ENCODE data around the gene OIP5. TPM values are rescaled to one million over a fixed set of nuclear protein-coding genes. Genes with fewer than 3 reads are reported as not detected.

Gene OIP5
- total RNA-seq, 1 experiment from 2014 or later: 13.1 TPM

- Histone ChIP-seq H3K36me3 (ENCODE audit: insufficient read depth, low read length) (peaks cover 48% of the 10 kb centered on the region), H3K4me1 (ENCODE audit: low read length) (peaks cover 34% of the 10 kb centered on the region), H3K27me3 (ENCODE audit: low read length) (no peaks in the 10 kb centered on the region), H3K9me3 (ENCODE audit: low read length) (no peaks in the 10 kb centered on the region), H2AFZ (ENCODE audit: low read length) (no peak overlapping the region), H3K9ac (ENCODE audit: low read length) (no peak overlapping the region), H4K20me1 (ENCODE audit: insufficient read depth, low read depth, low read length) (peaks cover 7% of the 10 kb centered on the region), H3K27ac (ENCODE audit: low read length) (0 out of 2 replicates have a peak overlapping the region, but pooled peaks have one; percentile 40), H3K4me2 (ENCODE audit: low read depth, low read length, poor library complexity, severe bottlenecking) (no peak overlapping the region), H3K4me3 (ENCODE audit: low read length) (no peak overlapping the region), H3K9me2 (replicated peaks; ENCODE audit: insufficient read depth, low read length) (no peaks in the 10 kb centered on the region), H3K79me2 (ENCODE audit: low read length) (peaks cover 60% of the 10 kb centered on the region)
- peak; percentile 75 for DNase-seq
These were observed 41.2 kb downstream of the OIP5 start for GRCh38 chr15:41291065-41291631.

GRCh38 chr15:41289953-41290352 is 42.4 kb downstream of the OIP5 start:
- Histone ChIP-seq H4K20me1 (ENCODE audit: insufficient read depth, low read depth, low read length) (no peaks in the 10 kb centered on the region; the same call in 1 of the 2 replicates), H3K36me3 (ENCODE audit: insufficient read depth, low read length) (peaks cover 48% of the 10 kb centered on the region), H2AFZ (ENCODE audit: low read length) (no peak overlapping the region), H3K9me2 (replicated peaks; ENCODE audit: insufficient read depth, low read length) (no peaks in the 10 kb centered on the region), H3K4me3 (ENCODE audit: low read length) (no peak overlapping the region), H3K4me2 (ENCODE audit: low read depth, low read length, poor library complexity, severe bottlenecking) (no peak overlapping the region), H3K27ac (ENCODE audit: low read length) (no peak overlapping the region), H3K27me3 (ENCODE audit: low read length) (no peaks in the 10 kb centered on the region), H3K9ac (ENCODE audit: low read length) (no peak overlapping the region), H3K4me1 (ENCODE audit: low read length) (peaks cover 44% of the 10 kb centered on the region), H3K79me2 (ENCODE audit: low read length) (peaks cover 63% of the 10 kb centered on the region), H3K9me3 (ENCODE audit: low read length) (no peaks in the 10 kb centered on the region)
- no peak for DNase-seq

- Histone ChIP-seq H3K9ac (ENCODE audit: low read length) (no peak overlapping the region), H3K4me1 (ENCODE audit: low read length) (peaks cover 47% of the 10 kb centered on the region), H3K27ac (ENCODE audit: low read length) (no peak overlapping the region), H3K4me2 (ENCODE audit: low read depth, low read length, poor library complexity, severe bottlenecking) (peak overlapping the region; percentile 2), H3K4me3 (ENCODE audit: low read length) (no peak overlapping the region), H3K9me2 (replicated peaks; ENCODE audit: insufficient read depth, low read length) (no peaks in the 10 kb centered on the region), H3K79me2 (ENCODE audit: low read length) (peaks cover 64% of the 10 kb centered on the region), H3K27me3 (ENCODE audit: low read length) (no peaks in the 10 kb centered on the region), H3K9me3 (ENCODE audit: low read length) (no peaks in the 10 kb centered on the region), H4K20me1 (ENCODE audit: insufficient read depth, low read depth, low read length) (no peaks in the 10 kb centered on the region; the same call in 1 of the 2 replicates), H2AFZ (ENCODE audit: low read length) (no peak overlapping the region), H3K36me3 (ENCODE audit: insufficient read depth, low read length) (peaks cover 41% of the 10 kb centered on the region)
- DNase-seq: no peak
These were observed 43.9 kb downstream of the OIP5 start for GRCh38 chr15:41288464-41288863.

- peaks cover 60% of the 10 kb centered on the region for H3K4me1 ChIP-seq (ENCODE audit: low read length)
- H3K36me3 ChIP-seq (ENCODE audit: insufficient read depth, low read length): peaks cover 42% of the 10 kb centered on the region
- no peaks in the 10 kb centered on the region for H3K9me2 ChIP-seq (replicated peaks; ENCODE audit: insufficient read depth, low read length)
- H4K20me1 ChIP-seq (ENCODE audit: insufficient read depth, low read depth, low read length): no peaks in the 10 kb centered on the region; the same call in 1 of the 2 replicates
- H3K27ac ChIP-seq (ENCODE audit: low read length): no peak overlapping the region
- H3K9me3 ChIP-seq (ENCODE audit: low read length): no peaks in the 10 kb centered on the region
- H3K27me3 ChIP-seq (ENCODE audit: low read length): no peaks in the 10 kb centered on the region
- DNase-seq: no peak
- H3K4me3 ChIP-seq (ENCODE audit: low read length): no peak overlapping the region
- H3K4me2 ChIP-seq (ENCODE audit: low read depth, low read length, poor library complexity, severe bottlenecking): no peak overlapping the region
- peaks cover 59% of the 10 kb centered on the region for H3K79me2 ChIP-seq (ENCODE audit: low read length)
- no peak overlapping the region for H3K9ac ChIP-seq (ENCODE audit: low read length)
- no peak overlapping the region for H2AFZ ChIP-seq (ENCODE audit: low read length)
These were observed 45.6 kb downstream of the OIP5 start for GRCh38 chr15:41286665-41287333.

GRCh38 chr15:41285285-41285684 is 47.1 kb downstream of the OIP5 start:
- Histone ChIP-seq H3K9ac (ENCODE audit: low read length) (peak overlapping the region; percentile 95), H3K9me2 (replicated peaks; ENCODE audit: insufficient read depth, low read length) (no peaks in the 10 kb centered on the region), H3K4me2 (ENCODE audit: low read depth, low read length, poor library complexity, severe bottlenecking) (peak overlapping the region; percentile 78), H3K27ac (ENCODE audit: low read length) (peak overlapping the region; percentile 84), H4K20me1 (ENCODE audit: insufficient read depth, low read depth, low read length) (no peaks in the 10 kb centered on the region; the same call in 1 of the 2 replicates), H3K27me3 (ENCODE audit: low read length) (no peaks in the 10 kb centered on the region), H3K36me3 (ENCODE audit: insufficient read depth, low read length) (peaks cover 43% of the 10 kb centered on the region), H3K9me3 (ENCODE audit: low read length) (no peaks in the 10 kb centered on the region), H3K79me2 (ENCODE audit: low read length) (peaks cover 55% of the 10 kb centered on the region), H3K4me3 (ENCODE audit: low read length) (peak overlapping the region; percentile 86), H2AFZ (ENCODE audit: low read length) (no peak overlapping the region), H3K4me1 (ENCODE audit: low read length) (peaks cover 49% of the 10 kb centered on the region)
- DNase-seq: no peak

- H3K27ac ChIP-seq (ENCODE audit: low read length): peak overlapping the region; percentile 84
- peak overlapping the region; percentile 78 for H3K4me2 ChIP-seq (ENCODE audit: low read depth, low read length, poor library complexity, severe bottlenecking)
- H3K4me3 ChIP-seq (ENCODE audit: low read length): peak overlapping the region; percentile 86
- peak overlapping the region; percentile 95 for H3K9ac ChIP-seq (ENCODE audit: low read length)
- H3K4me1 ChIP-seq (ENCODE audit: low read length): peaks cover 45% of the 10 kb centered on the region
- peak; percentile 72 for DNase-seq
- H4K20me1 ChIP-seq (ENCODE audit: insufficient read depth, low read depth, low read length): no peaks in the 10 kb centered on the region; the same call in 1 of the 2 replicates
- peaks cover 43% of the 10 kb centered on the region for H3K36me3 ChIP-seq (ENCODE audit: insufficient read depth, low read length)
- peaks cover 53% of the 10 kb centered on the region for H3K79me2 ChIP-seq (ENCODE audit: low read length)
- H3K9me2 ChIP-seq (replicated peaks; ENCODE audit: insufficient read depth, low read length): no peaks in the 10 kb centered on the region
- H2AFZ ChIP-seq (ENCODE audit: low read length): no peak overlapping the region
- H3K9me3 ChIP-seq (ENCODE audit: low read length): no peaks in the 10 kb centered on the region
- H3K27me3 ChIP-seq (ENCODE audit: low read length): no peaks in the 10 kb centered on the region
These were observed 47.8 kb downstream of the OIP5 start for GRCh38 chr15:41284427-41285177.

- H3K4me3 ChIP-seq (ENCODE audit: low read length): peak overlapping the region; percentile 86
- H3K9me2 ChIP-seq (replicated peaks; ENCODE audit: insufficient read depth, low read length): no peaks in the 10 kb centered on the region
- H3K9ac ChIP-seq (ENCODE audit: low read length): peak overlapping the region; percentile 95
- H3K4me2 ChIP-seq (ENCODE audit: low read depth, low read length, poor library complexity, severe bottlenecking): peak overlapping the region; percentile 78
- H3K9me3 ChIP-seq (ENCODE audit: low read length): no peaks in the 10 kb centered on the region
- H4K20me1 ChIP-seq (ENCODE audit: insufficient read depth, low read depth, low read length): no peaks in the 10 kb centered on the region; the same call in 1 of the 2 replicates
- peaks cover 50% of the 10 kb centered on the region for H3K79me2 ChIP-seq (ENCODE audit: low read length)
- H3K4me1 ChIP-seq (ENCODE audit: low read length): peaks cover 44% of the 10 kb centered on the region
- DNase-seq: peak; percentile 100
- peak overlapping the region; percentile 36; the same call in 1 of the 2 replicates for H2AFZ ChIP-seq (ENCODE audit: low read length)
- H3K27ac ChIP-seq (ENCODE audit: low read length): peak overlapping the region; percentile 94
- H3K27me3 ChIP-seq (ENCODE audit: low read length): no peaks in the 10 kb centered on the region
- peaks cover 42% of the 10 kb centered on the region for H3K36me3 ChIP-seq (ENCODE audit: insufficient read depth, low read length)
These were observed 48.6 kb downstream of the OIP5 start for GRCh38 chr15:41283653-41284426.
